ENCODE results near the gene LST1.

The LST1 gene

GRCh38 chr6:31615748-31616147, 29.7 kb downstream of the LST1 start:
- Histone ChIP-seq H3K4me3 (ENCODE audit: low read length) (peak overlapping the region; percentile 25; the same call in 1 of the 2 replicates), H3K9ac (ENCODE audit: low read depth, low read length) (peak overlapping the region; percentile 49; the same call in 1 of the 2 replicates), H3K4me1 (ENCODE audit: insufficient read depth, low read length) (peaks cover 10% of the 10 kb centered on the region; the same call in 1 of the 2 replicates), H3K27ac (ENCODE audit: low read length) (no peak overlapping the region), H3K36me3 (ENCODE audit: insufficient read depth, low read depth, low read length) (no peaks in the 10 kb centered on the region), H3K27me3 (ENCODE audit: insufficient read depth, low read length) (no peaks in the 10 kb centered on the region), H3K9me3 (ENCODE audit: insufficient read depth, low read depth, low read length) (no peaks in the 10 kb centered on the region)

- H3K27me3 ChIP-seq (ENCODE audit: insufficient read depth, low read length) = no peaks in the 10 kb centered on the region
- H3K4me1 ChIP-seq (ENCODE audit: insufficient read depth, low read length) = peaks cover 13% of the 10 kb centered on the region; the same call in 1 of the 2 replicates
- H3K9me3 ChIP-seq (ENCODE audit: insufficient read depth, low read depth, low read length) = no peaks in the 10 kb centered on the region
- no peak overlapping the region for H3K27ac ChIP-seq (ENCODE audit: low read length)
- no peak overlapping the region for H3K9ac ChIP-seq (ENCODE audit: low read depth, low read length)
- peaks cover 6% of the 10 kb centered on the region for H3K36me3 ChIP-seq (ENCODE audit: insufficient read depth, low read depth, low read length)
- H3K4me3 ChIP-seq (ENCODE audit: low read length) = no peak overlapping the region
Observed at GRCh38 chr6:31617010-31617409, 30.9 kb downstream of the LST1 start.

DNA sequence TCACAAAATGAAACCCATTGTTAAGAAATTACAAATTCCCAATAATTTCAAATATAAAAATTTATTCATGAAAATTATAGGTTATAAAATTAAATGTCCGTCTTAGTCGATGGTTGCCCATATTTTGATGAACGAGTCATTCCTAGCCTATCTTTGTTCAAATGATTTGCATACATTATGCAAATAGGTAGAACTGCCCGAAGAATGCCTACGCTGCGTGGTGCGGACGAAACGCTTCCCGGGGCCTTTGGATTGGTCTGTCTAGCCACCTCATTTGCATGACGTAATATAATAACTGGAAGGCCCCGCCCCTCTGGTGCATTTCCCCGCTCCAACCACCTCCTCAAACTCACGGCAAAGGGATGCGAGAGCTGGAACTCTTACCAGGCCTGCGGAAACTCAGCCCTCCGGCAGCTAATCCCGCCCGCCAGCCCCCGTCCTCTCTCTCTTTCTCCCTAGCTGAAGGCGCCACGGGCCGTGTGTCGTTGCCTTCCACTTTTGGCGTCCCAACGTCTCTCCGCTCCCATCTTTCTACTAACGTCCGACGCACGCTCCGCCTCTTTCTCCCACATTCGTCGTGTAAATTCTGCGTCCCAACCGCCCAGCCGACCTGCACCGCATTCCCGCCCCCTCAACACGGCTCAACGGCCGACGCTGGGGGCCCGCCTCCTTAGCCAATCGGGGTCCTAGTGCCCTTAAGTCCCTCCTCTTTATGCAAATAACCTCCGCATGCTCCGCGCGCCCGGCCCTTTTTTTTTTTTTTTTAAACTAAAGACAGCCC, 33.9 kb downstream of the LST1 start:
- H3K9me3 ChIP-seq (ENCODE audit: insufficient read depth, low read depth, low read length) = no peaks in the 10 kb centered on the region
- peak overlapping the region; percentile 86 for H3K4me3 ChIP-seq (ENCODE audit: low read length)
- no peaks in the 10 kb centered on the region for H3K27me3 ChIP-seq (ENCODE audit: insufficient read depth, low read length)
- peak overlapping the region; percentile 98 for H3K9ac ChIP-seq (ENCODE audit: low read depth, low read length)
- peaks cover 17% of the 10 kb centered on the region; the same call in 1 of the 2 replicates for H3K4me1 ChIP-seq (ENCODE audit: insufficient read depth, low read length)
- peak overlapping the region; percentile 97 for H3K27ac ChIP-seq (ENCODE audit: low read length)
- peaks cover 35% of the 10 kb centered on the region for H3K36me3 ChIP-seq (ENCODE audit: insufficient read depth, low read depth, low read length)

DNA sequence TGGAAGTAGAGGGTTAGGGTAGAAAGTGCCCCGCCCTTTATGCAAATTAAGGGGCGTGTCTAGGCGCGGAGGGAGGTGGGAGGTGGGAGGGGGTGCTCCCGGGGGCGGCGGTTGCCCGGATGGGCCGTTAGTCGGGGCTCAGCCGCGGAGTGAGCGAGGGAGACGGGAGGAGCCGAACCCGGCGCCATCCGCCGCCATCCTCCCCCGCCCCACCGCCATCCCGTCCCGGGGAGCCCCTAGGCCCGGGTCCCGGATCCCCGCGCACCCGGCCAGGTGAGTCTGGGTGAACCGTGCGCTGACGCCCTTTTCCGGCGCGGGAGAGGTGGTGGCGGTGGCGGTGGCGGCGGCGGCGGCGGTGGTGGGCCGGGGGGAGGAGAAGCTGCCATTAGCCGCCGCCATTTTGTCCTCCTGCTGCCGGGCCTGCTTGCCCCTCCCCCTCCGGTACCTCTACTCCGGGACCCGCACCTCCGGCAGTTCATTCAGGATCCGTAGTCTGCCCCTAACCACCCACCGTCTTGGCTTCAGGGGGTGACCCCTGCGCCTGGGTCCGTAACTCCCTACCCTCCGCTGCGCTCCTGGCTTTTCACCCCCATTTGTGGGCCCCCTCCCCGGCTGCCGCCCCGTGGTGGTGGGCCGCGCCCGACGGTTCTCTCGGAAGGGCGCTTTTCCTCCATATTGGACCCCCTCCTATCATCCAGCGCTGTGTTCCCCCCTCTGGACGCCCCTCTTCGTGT, 34.7 kb downstream of the LST1 start, which contains the start of gene PRRC2A:
TSS of gene PRRC2A (plus strand) at position 130 of the 734 bp plus-strand sequence. CDS start 2,075 bp downstream, outside the sequence.
- Histone ChIP-seq H3K4me3 (ENCODE audit: low read length) (peak within 1 kb of the TSS; percentile 86), H3K4me1 (ENCODE audit: insufficient read depth, low read length) (peaks cover 10% of the 10 kb centered on the region; the same call in 1 of the 2 replicates), H3K27me3 (ENCODE audit: insufficient read depth, low read length) (no peaks in the 10 kb centered on the region), H3K9ac (ENCODE audit: low read depth, low read length) (peak within 1 kb of the TSS; percentile 98), H3K27ac (ENCODE audit: low read length) (peak within 1 kb of the TSS; percentile 97), H3K36me3 (ENCODE audit: insufficient read depth, low read depth, low read length) (peaks cover 43% of the 10 kb centered on the region), H3K9me3 (ENCODE audit: insufficient read depth, low read depth, low read length) (no peaks in the 10 kb centered on the region)

- Histone ChIP-seq H3K36me3 (ENCODE audit: insufficient read depth, low read depth, low read length) (peaks cover 50% of the 10 kb centered on the region), H3K4me3 (ENCODE audit: low read length) (peak overlapping the region; percentile 84), H3K27me3 (ENCODE audit: insufficient read depth, low read length) (no peaks in the 10 kb centered on the region), H3K27ac (ENCODE audit: low read length) (peak overlapping the region; percentile 24), H3K4me1 (ENCODE audit: insufficient read depth, low read length) (peaks cover 10% of the 10 kb centered on the region; the same call in 1 of the 2 replicates), H3K9me3 (ENCODE audit: insufficient read depth, low read depth, low read length) (no peaks in the 10 kb centered on the region), H3K9ac (ENCODE audit: low read depth, low read length) (peak overlapping the region; percentile 91)
Observed at GRCh38 chr6:31621320-31621939, 35.4 kb downstream of the LST1 start.

DNA sequence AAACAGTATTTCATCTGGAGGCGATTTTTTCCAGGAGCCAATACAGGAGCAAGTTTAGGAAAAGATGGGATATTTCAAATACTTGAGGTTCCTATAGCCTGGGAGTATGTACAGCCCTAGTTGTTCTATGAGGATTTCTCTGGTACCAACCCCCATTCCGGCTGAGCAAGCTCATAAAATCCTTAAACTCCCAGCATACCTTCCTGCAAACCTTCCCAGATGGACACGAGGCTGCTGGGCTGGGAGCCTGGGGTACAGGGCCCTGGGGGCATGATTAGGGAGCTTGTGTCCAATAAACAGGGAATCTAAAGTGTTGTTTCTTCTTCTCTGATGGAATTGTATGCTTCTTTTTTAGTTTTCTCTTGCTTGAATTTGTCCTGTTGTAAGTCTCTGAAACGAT, 35.9 kb downstream of the LST1 start:
- Histone ChIP-seq H3K9me3 (ENCODE audit: insufficient read depth, low read depth, low read length) (no peaks in the 10 kb centered on the region), H3K27ac (ENCODE audit: low read length) (no peak overlapping the region), H3K4me3 (ENCODE audit: low read length) (peak overlapping the region; percentile 84), H3K27me3 (ENCODE audit: insufficient read depth, low read length) (no peaks in the 10 kb centered on the region), H3K4me1 (ENCODE audit: insufficient read depth, low read length) (peaks cover 10% of the 10 kb centered on the region; the same call in 1 of the 2 replicates), H3K36me3 (ENCODE audit: insufficient read depth, low read depth, low read length) (peaks cover 55% of the 10 kb centered on the region), H3K9ac (ENCODE audit: low read depth, low read length) (peak overlapping the region; percentile 91; the same call in 1 of the 2 replicates)

- Histone ChIP-seq H3K36me3 (ENCODE audit: insufficient read depth, low read depth, low read length) (peaks cover 62% of the 10 kb centered on the region), H3K4me1 (ENCODE audit: insufficient read depth, low read length) (peaks cover 10% of the 10 kb centered on the region; the same call in 1 of the 2 replicates), H3K9ac (ENCODE audit: low read depth, low read length) (peak overlapping the region; percentile 91; the same call in 1 of the 2 replicates), H3K4me3 (ENCODE audit: low read length) (peak overlapping the region; percentile 84), H3K27me3 (ENCODE audit: insufficient read depth, low read length) (no peaks in the 10 kb centered on the region), H3K27ac (ENCODE audit: low read length) (no peak overlapping the region), H3K9me3 (ENCODE audit: insufficient read depth, low read depth, low read length) (no peaks in the 10 kb centered on the region)
Observed at GRCh38 chr6:31622684-31623091, 36.6 kb downstream of the LST1 start.

DNA sequence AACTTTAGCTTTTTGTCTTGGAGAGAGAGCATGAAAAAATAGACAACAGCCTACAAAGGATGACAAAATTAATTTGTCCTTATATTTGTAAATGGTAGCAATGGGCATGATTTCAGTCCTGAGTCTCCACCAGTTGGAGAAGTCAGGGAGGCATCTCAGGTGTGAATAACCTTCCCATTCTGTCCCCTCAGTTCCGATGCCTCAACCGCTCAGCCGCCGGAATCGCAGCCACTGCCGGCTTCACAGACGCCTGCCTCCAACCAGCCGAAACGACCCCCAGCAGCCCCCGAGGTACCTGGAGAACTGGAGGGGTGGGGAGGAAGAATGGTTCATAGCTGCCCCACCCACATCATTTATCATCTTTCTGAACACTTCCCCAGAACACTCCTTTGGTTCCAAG, 38.0 kb downstream of the LST1 start:
- Histone ChIP-seq H3K27ac (ENCODE audit: low read length) (no peak overlapping the region), H3K27me3 (ENCODE audit: insufficient read depth, low read length) (no peaks in the 10 kb centered on the region), H3K4me3 (ENCODE audit: low read length) (no peak overlapping the region), H3K9ac (ENCODE audit: low read depth, low read length) (no peak overlapping the region), H3K36me3 (ENCODE audit: insufficient read depth, low read depth, low read length) (peaks cover 76% of the 10 kb centered on the region), H3K9me3 (ENCODE audit: insufficient read depth, low read depth, low read length) (no peaks in the 10 kb centered on the region), H3K4me1 (ENCODE audit: insufficient read depth, low read length) (peaks cover 10% of the 10 kb centered on the region; the same call in 1 of the 2 replicates)

DNA sequence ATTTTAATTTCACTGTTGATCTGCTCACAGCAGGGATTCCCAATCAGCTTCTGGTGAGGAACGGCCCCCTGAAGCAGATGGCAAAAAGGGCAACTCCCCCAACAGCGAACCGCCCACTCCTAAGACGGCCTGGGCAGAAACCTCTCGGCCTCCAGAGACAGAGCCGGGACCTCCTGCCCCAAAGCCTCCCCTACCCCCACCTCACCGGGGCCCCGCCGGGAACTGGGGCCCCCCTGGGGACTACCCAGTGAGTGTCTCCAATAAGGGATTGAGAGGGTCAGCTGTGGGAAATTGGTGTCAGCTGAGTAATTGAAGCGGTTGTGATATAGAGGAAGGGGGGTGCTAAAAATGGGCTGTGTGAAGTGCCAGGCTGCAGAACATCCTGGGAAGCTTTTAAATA, 40.9 kb downstream of the LST1 start:
- Histone ChIP-seq H3K4me1 (ENCODE audit: insufficient read depth, low read length) (peaks cover 7% of the 10 kb centered on the region; the same call in 1 of the 2 replicates), H3K9me3 (ENCODE audit: insufficient read depth, low read depth, low read length) (no peaks in the 10 kb centered on the region), H3K9ac (ENCODE audit: low read depth, low read length) (no peak overlapping the region), H3K27me3 (ENCODE audit: insufficient read depth, low read length) (no peaks in the 10 kb centered on the region), H3K36me3 (ENCODE audit: insufficient read depth, low read depth, low read length) (peaks cover 100% of the 10 kb centered on the region), H3K4me3 (ENCODE audit: low read length) (no peak overlapping the region), H3K27ac (ENCODE audit: low read length) (no peak overlapping the region)

- no peaks in the 10 kb centered on the region for H3K27me3 ChIP-seq (ENCODE audit: insufficient read depth, low read length)
- H3K4me3 ChIP-seq (ENCODE audit: low read length) = no peak overlapping the region
- H3K9ac ChIP-seq (ENCODE audit: low read depth, low read length) = no peak overlapping the region
- H3K4me1 ChIP-seq (ENCODE audit: insufficient read depth, low read length) = 0 out of 2 replicates have a peak, but pooled peaks cover 2% of the 10 kb centered on the region
- no peak overlapping the region for H3K27ac ChIP-seq (ENCODE audit: low read length)
- H3K36me3 ChIP-seq (ENCODE audit: insufficient read depth, low read depth, low read length) = peaks cover 100% of the 10 kb centered on the region
- H3K9me3 ChIP-seq (ENCODE audit: insufficient read depth, low read depth, low read length) = no peaks in the 10 kb centered on the region
Observed at GRCh38 chr6:31627690-31628287, 41.7 kb downstream of the LST1 start.

DNA sequence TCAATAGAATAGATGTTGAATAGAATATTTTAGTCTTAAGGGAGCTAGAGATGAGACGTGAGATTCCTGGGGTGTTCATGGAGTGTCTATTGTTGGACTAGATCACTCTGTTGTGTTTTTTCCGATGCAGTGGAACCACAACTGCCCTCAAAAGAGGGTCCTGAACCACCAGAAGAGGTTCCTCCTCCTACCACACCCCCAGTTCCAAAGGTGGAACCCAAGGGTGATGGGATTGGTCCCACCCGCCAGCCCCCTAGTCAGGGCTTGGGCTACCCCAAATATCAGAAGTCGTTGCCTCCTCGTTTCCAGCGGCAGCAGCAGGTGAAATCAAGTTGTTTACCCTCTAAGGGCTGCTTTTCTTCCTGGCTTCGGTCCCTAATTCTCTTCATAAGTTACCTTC, 42.9 kb downstream of the LST1 start:
- H3K4me1 ChIP-seq (ENCODE audit: insufficient read depth, low read length) = no peaks in the 10 kb centered on the region
- H3K36me3 ChIP-seq (ENCODE audit: insufficient read depth, low read depth, low read length) = peaks cover 100% of the 10 kb centered on the region
- no peak overlapping the region for H3K27ac ChIP-seq (ENCODE audit: low read length)
- no peaks in the 10 kb centered on the region for H3K9me3 ChIP-seq (ENCODE audit: insufficient read depth, low read depth, low read length)
- H3K9ac ChIP-seq (ENCODE audit: low read depth, low read length) = no peak overlapping the region
- no peaks in the 10 kb centered on the region for H3K27me3 ChIP-seq (ENCODE audit: insufficient read depth, low read length)
- no peak overlapping the region for H3K4me3 ChIP-seq (ENCODE audit: low read length)
